GM12878 (cell line): ENCODE results near the gene TLE2. TPM values are rescaled to one million over a fixed set of nuclear protein-coding genes. Genes with fewer than 3 reads are reported as not detected.

Experiments used
- CBFB ChIP-seq: IDR thresholded peaks from 2 replicates; pipeline ENCODE4 v1.6.1; 2016; ENCODE audit warnings: antibody characterized with exemption, low read depth
- CBX5 ChIP-seq: sonication (generic); IDR thresholded peaks from 2 replicates; pipeline ENCODE4 v1.6.1; 2016; ENCODE audit warnings: low read depth, moderate library complexity, mild to moderate bottlenecking, inconsistent platforms
- CHD1 ChIP-seq: IDR thresholded peaks from 2 replicates; pipeline ENCODE4 v1.6.1; 2012; ENCODE audit warnings: low read depth, low read length, improper control_type of control experiment
- CREB1 ChIP-seq: IDR thresholded peaks from 2 replicates; pipeline ENCODE4 v1.6.1; 2012; ENCODE audit warnings: low read depth, mild to moderate bottlenecking, inconsistent platforms
- DPF2 ChIP-seq: fragments of 450-650 bp; IDR thresholded peaks from 2 replicates; pipeline ENCODE4 v1.6.1; 2017; ENCODE audit warnings: mild to moderate bottlenecking
- FOXM1 ChIP-seq: IDR thresholded peaks from 2 replicates; pipeline ENCODE4 v1.6.1; 2012; ENCODE audit warnings: low read depth, mild to moderate bottlenecking, inconsistent platforms, low read length, moderate library complexity
- GATAD2B ChIP-seq: fragments of 450-650 bp; conservative IDR thresholded peaks from 2 replicates; pipeline ENCODE4 v1.6.1; 2017; ENCODE audit warnings: low read depth, mild to moderate bottlenecking, moderate library complexity
- IKZF1 ChIP-seq: fragments of 450-650 bp; conservative IDR thresholded peaks from 2 replicates; pipeline ENCODE4 v1.6.1; 2017; ENCODE audit warnings: antibody characterized with exemption, mild to moderate bottlenecking
- IKZF2 ChIP-seq, 2 experiments: fragments of 450-650 bp; IDR thresholded peaks; 2 replicates each; pipeline ENCODE4 v1.6.1; 2017; ENCODE audit warnings: mild to moderate bottlenecking in 2 of 2, moderate library complexity in 2 of 2
- LARP7 ChIP-seq: fragments of 450-650 bp; IDR thresholded peaks from 2 replicates; pipeline ENCODE4 v1.6.1; 2017; ENCODE audit warnings: mild to moderate bottlenecking
- NBN ChIP-seq: fragments of 450-650 bp; IDR thresholded peaks from 2 replicates; pipeline ENCODE4 v1.6.1; 2016
- NFYA ChIP-seq: IDR thresholded peaks from 2 replicates; pipeline ENCODE4 v1.6.1; 2011; ENCODE audit warnings: low read depth, mild to moderate bottlenecking, low read length, improper control_type of control experiment, borderline replicate concordance
- NFYB ChIP-seq: IDR thresholded peaks from 2 replicates; pipeline ENCODE4 v1.6.1; 2011; ENCODE audit warnings: low read depth, mild to moderate bottlenecking, low read length, improper control_type of control experiment, moderate library complexity; ENCODE audit not compliant: insufficient read depth
- NRF1 ChIP-seq: conservative IDR thresholded peaks from 2 replicates; pipeline ENCODE4 v1.6.1; 2011; ENCODE audit warnings: mild to moderate bottlenecking, low read depth, low read length, improper control_type of control experiment
- PKNOX1 ChIP-seq: fragments of 450-650 bp; IDR thresholded peaks from 2 replicates; pipeline ENCODE4 v1.6.1; 2016; ENCODE audit warnings: mild to moderate bottlenecking
- PML ChIP-seq: IDR thresholded peaks from 2 replicates; pipeline ENCODE4 v1.6.1; 2012; ENCODE audit warnings: low read length, inconsistent platforms
- SP1 ChIP-seq: IDR thresholded peaks from one replicate; pipeline ENCODE4 v1.6.1; 2011; ENCODE audit warnings: low read depth, low read length
- TARDBP ChIP-seq: IDR thresholded peaks from 2 replicates; pipeline ENCODE4 v1.6.1; 2016; ENCODE audit warnings: borderline replicate concordance
- TBL1XR1 ChIP-seq: IDR thresholded peaks from 2 replicates; pipeline ENCODE4 v1.6.1; 2012; ENCODE audit warnings: low read depth, low read length, improper control_type of control experiment
- TCF7 ChIP-seq: IDR thresholded peaks from 2 replicates; pipeline ENCODE4 v1.6.1; 2014; ENCODE audit warnings: antibody characterized with exemption, borderline replicate concordance
- USF1 ChIP-seq: IDR thresholded peaks from 2 replicates; pipeline ENCODE4 v1.6.1; 2011; ENCODE audit warnings: borderline replicate concordance, low read depth, mild to moderate bottlenecking, moderate library complexity, mixed read lengths, low read length; ENCODE audit not compliant: insufficient read depth; ENCODE audit errors: extremely low read length
- ZNF687 ChIP-seq: fragments of 450-650 bp; IDR thresholded peaks from 2 replicates; pipeline ENCODE4 v1.6.1; 2017; ENCODE audit warnings: mild to moderate bottlenecking, moderate library complexity
- ZSCAN29 ChIP-seq: fragments of 450-650 bp; IDR thresholded peaks from 2 replicates; pipeline ENCODE4 v1.6.1; 2017; ENCODE audit warnings: mild to moderate bottlenecking, moderate library complexity
- polyA plus RNA-seq, 11 experiments: library from polyadenylated mRNA; depleted of rRNA in 4 of 11; unstranded in 6 of 11; stranded (reverse) in 5 of 11; fragments of >200 nt; fragmentation: Nextera tagmentation in 4 of 11; fragmentation: Illumina TruSeq in 1 of 11; extraction: Ambion mirVana in 4 of 11; extraction: Trizol in 1 of 11; gene quantifications; 1 replicate in 1 of 11; 2 replicates in 10 of 11; pipeline versions ENCODE4 v1.2.1 to v1.2.3, GENCODE V29; 2011 to 2016; ENCODE audit warnings: inconsistent platforms in 2 of 11, missing spikeins in 2 of 11, low read depth in 1 of 11
- total RNA-seq, 4 experiments: library from RNA; depleted of rRNA in 3 of 4; stranded (reverse); fragments of >200 nt in 3 of 4; fragmentation: Illumina TruSeq in 1 of 4; extraction: Trizol in 1 of 4; gene quantifications; 2 replicates each; pipeline versions ENCODE4 v1.2.1 to v1.2.3, GENCODE V29; 2013 to 2021
- TF ChIP-seq, protein P1 (sequence below), 3 experiments: IDR thresholded peaks in 2 of 3; conservative IDR thresholded peaks in 1 of 3; 2 replicates each; pipeline ENCODE4 v1.5.1; 2011; ENCODE audit warnings: low read depth in 3 of 3, low read length in 3 of 3, mild to moderate bottlenecking in 3 of 3, control low read depth in 2 of 3, moderate library complexity in 2 of 3, inconsistent platforms in 1 of 3, mixed read lengths in 1 of 3; ENCODE audit not compliant: control insufficient read depth in 2 of 3, insufficient read depth in 1 of 3; ENCODE audit errors: extremely low read depth in 1 of 3

TLE2 gene
- total and polyA plus RNA-seq, 10 of the 15 experiments (the other 5 are each of a cell fraction or from before 2014, with no cell fraction given): 0.05 to 0.21 (median 0.11) TPM; not detected in 5

DNA sequence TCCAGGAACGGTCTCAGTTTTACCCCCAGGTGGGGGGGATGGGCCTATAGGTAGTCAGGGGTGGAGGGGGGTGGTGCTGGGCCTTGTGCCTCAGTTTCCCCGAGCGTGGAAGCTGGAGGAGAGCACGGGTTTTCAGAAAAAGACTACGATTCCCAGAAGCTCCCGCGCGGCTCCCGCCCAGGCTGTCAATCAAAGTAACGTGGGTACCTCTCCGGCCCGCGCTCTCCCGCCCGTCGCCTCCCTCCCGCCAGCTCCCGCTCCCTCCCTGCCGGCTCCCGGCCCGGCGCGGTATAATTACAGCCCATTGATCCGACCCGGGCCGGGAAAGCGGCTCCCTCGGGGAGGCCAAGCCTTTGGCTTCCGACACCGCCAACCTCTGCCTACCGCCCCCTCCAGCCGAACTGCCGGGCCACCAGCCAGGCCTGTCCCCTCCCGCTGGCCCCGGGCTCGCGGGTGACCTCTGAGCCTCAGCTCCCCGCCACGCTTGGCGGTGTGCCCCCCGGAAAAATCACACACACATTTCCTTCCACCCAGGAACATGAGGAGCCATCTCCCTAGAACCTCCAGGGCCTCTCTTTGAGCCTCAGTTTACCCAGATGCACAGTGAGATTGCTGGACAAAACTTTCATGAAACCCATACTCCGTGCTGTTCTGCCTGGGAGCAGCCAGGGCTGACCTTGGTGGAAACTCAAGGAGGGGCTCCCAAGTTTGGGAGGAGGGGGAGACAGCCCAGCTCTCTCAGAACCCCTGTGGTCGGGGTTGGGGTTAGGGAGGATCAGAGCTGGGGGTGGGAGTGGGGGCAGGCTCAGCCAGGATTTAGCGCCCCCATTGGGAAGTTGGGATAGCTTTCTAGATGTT, 7.3 kb upstream of the TLE2 start (continued):
- no peak for TF ChIP-seq CBFB
- peak; percentile 54; the same call in 1 of the 2 replicates for TF ChIP-seq IKZF1
- no peak for TF ChIP-seq NFYB
- TF ChIP-seq ZNF687: 0 out of 2 replicates have a peak, but pooled peaks have one; percentile 4
- TF ChIP-seq ZSCAN29: no peak
- TF ChIP-seq LARP7: peak; percentile 17; the same call in 1 of the 2 replicates
- no peak for TF ChIP-seq NRF1
- peak; percentile 90 for TF ChIP-seq DPF2
- no peak for TF ChIP-seq TBL1XR1
- TF ChIP-seq IKZF2 (IDR thresholded peaks at IDR 0.05): 0 out of 4 replicates have a peak, but pooled peaks have one; percentile 32 to 37
- no peak for TF ChIP-seq TCF7
- TF ChIP-seq NBN: no peak
- TF ChIP-seq, protein P1, sequence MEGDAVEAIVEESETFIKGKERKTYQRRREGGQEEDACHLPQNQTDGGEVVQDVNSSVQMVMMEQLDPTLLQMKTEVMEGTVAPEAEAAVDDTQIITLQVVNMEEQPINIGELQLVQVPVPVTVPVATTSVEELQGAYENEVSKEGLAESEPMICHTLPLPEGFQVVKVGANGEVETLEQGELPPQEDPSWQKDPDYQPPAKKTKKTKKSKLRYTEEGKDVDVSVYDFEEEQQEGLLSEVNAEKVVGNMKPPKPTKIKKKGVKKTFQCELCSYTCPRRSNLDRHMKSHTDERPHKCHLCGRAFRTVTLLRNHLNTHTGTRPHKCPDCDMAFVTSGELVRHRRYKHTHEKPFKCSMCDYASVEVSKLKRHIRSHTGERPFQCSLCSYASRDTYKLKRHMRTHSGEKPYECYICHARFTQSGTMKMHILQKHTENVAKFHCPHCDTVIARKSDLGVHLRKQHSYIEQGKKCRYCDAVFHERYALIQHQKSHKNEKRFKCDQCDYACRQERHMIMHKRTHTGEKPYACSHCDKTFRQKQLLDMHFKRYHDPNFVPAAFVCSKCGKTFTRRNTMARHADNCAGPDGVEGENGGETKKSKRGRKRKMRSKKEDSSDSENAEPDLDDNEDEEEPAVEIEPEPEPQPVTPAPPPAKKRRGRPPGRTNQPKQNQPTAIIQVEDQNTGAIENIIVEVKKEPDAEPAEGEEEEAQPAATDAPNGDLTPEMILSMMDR (IDR thresholded peaks at IDR 0.05 in 2 of 3, conservative IDR thresholded peaks at IDR 0.05 in 1 of 3; ENCODE audit: control insufficient read depth in 2 of 3, extremely low read depth in 1 of 3, insufficient read depth in 1 of 3, low read depth in 3 of 3, low read length in 3 of 3): no peak
- TF ChIP-seq CHD1: 0 out of 2 replicates have a peak, but pooled peaks have one; percentile 73
- TF ChIP-seq NFYA: no peak
- peak; percentile 26 for TF ChIP-seq GATAD2B
- peak; percentile 98 for TF ChIP-seq PKNOX1
- no peak for TF ChIP-seq PML
- TF ChIP-seq CREB1: peak; percentile 44; the same call in 1 of the 2 replicates
- peak; percentile 66 for TF ChIP-seq SP1
- peak; percentile 28 for TF ChIP-seq USF1
- no peak for TF ChIP-seq FOXM1
- 0 out of 2 replicates have a peak, but pooled peaks have one; percentile 38 for TF ChIP-seq TARDBP
- TF ChIP-seq CBX5: no peak
